Left lung (tissue), 10 donors: Measurements from ENCODE around the gene PCDHGB1. TPM values are rescaled to one million over a fixed set of nuclear protein-coding genes. Genes with fewer than 3 reads are reported as not detected.
"Not testable (repeated sequence)": the region's sequence is repeated elsewhere in the genome, so short reads cannot be mapped to it uniquely, and the experiment has no call there.

Experiments
- ATAC-seq: fragments of 200-7000 bp; cut with Tn5 transposase; one replicate; pipeline ENCODE4 v1.9.1; 2020; ENCODE audit warnings: moderate library complexity
- DNase-seq, 4 donors: peaks; one replicate each; pipeline ENCODE4 v3.0.0-alpha.2; 2013 to 2020
- H3K27ac ChIP-seq, 2 donors: fragments of 200-600 bp; sonication (generic) in 1 of 2; one replicate each; pipeline versions ENCODE4 v1.5.0 to v1.8.0; 2020 to 2021
- H3K27me3 ChIP-seq, 2 donors: fragments of 200-600 bp; sonication (generic) in 1 of 2; one replicate each; pipeline versions ENCODE4 v1.5.0 to v1.8.0; 2020 to 2021
- H3K36me3 ChIP-seq, 2 donors: fragments of 200-600 bp; sonication (generic) in 1 of 2; one replicate each; pipeline versions ENCODE4 v1.5.0 to v1.8.0; 2020 to 2021
- H3K4me1 ChIP-seq, 2 donors: fragments of 200-600 bp; one replicate each; pipeline ENCODE4 v1.8.0; 2021
- H3K4me3 ChIP-seq, 2 donors: fragments of 200-600 bp; sonication (generic) in 1 of 2; one replicate each; pipeline versions ENCODE4 v1.5.0 to v1.8.0; 2020 to 2021; ENCODE audit warnings: mild to moderate bottlenecking in 1 of 2
- H3K9me3 ChIP-seq, 2 donors: fragments of 200-600 bp; sonication (generic) in 1 of 2; one replicate each; pipeline versions ENCODE4 v1.5.0 to v1.8.0; 2020 to 2021
- CTCF ChIP-seq, 2 donors: fragments of 200-600 bp; sonication (generic) in 1 of 2; IDR thresholded peaks; one replicate each; pipeline versions ENCODE4 v1.5.0 to v1.8.0; 2021; ENCODE audit warnings: antibody characterized with exemption in 2 of 2
- intact Hi-C, 2 donors: fragments of 100-400 bp; cut with DNase I; formaldehyde crosslinking; loops; one replicate each; pipeline versions ENCODE4 v1.11.2 to v1.14.2; 2022
- polyA plus RNA-seq, 6 donors: library from polyadenylated mRNA; unstranded; fragments of 120-200 nt; gene quantifications; one replicate each; pipeline ENCODE4 v1.2.1, GENCODE V29; 2013; ENCODE audit not compliant: insufficient read length in 6 of 6
- total RNA-seq, 2 donors: library from RNA; stranded (reverse); fragmentation: NEBNext Ultra II Directional; extraction: Animal tissue kit (Norgen Biotek cat#: 25700); gene quantifications; one replicate each; pipeline ENCODE4 v1.2.1, GENCODE V29; 2021
- donor health status: DM: no; HTN: yes; CAD: no.
- donor health status: DM: no; HTN: no; CAD: no.

Gene PCDHGB1
- total and polyA plus RNA-seq, 8 donors = 1.4 to 2.3 (median 1.7) TPM

DNA sequence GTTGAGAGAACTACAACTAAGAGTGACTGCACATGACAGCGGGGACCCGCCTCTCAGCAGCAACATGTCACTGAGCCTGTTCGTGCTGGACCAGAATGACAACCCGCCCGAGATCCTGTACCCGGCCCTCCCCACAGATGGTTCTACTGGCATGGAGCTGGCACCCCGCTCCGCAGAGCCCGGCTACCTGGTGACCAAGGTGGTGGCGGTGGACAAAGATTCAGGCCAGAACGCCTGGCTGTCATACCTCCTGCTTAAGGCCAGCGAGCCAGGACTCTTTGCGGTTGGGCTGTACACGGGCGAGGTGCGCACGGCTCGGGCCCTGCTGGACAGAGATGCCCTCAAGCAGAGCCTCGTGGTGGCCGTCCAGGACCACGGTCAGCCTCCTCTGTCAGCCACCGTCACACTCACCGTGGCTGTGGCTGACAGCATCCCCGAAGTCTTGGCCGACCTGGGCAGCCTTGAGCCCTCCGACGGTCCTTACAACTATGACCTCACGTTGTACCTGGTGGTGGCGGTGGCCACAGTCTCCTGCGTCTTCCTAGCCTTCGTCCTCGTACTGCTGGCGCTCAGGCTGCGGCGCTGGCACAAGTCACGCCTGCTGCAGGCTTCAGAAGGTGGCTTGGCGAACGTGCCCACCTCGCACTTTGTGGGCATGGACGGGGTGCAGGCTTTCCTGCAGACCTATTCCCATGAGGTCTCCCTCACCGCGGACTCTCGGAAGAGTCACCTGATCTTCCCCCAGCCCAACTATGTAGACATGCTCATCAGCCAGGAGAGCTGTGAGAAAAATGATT lies 34.8 kb downstream of the PCDHGB1 start:
- no peak overlapping the region for H3K27ac ChIP-seq
- peaks cover 14 to 90% of the 10 kb centered on the region in 2 donors for H3K27me3 ChIP-seq
- no peak for TF ChIP-seq CTCF (IDR thresholded peaks at IDR 0.05)
- no peak for ATAC-seq
- DNase-seq = no peak
- H3K9me3 ChIP-seq = peaks cover 0 to 91% of the 10 kb centered on the region in 2 donors
- H3K4me1 ChIP-seq = no peaks in the 10 kb centered on the region
- H3K36me3 ChIP-seq = no peaks in the 10 kb centered on the region
- intact Hi-C loops = no loop called here
- H3K4me3 ChIP-seq = no peak overlapping the region

GRCh38 chr5:141387557-141388311 lies 37.8 kb downstream of the PCDHGB1 start, which contains the start of gene PCDHGB4:
Gene PCDHGB4 (plus strand): TSS chr5:141387698. CDS start chr5:141387885, 187 bp downstream.
- H3K4me3 ChIP-seq, H3K27ac ChIP-seq, H3K4me1 ChIP-seq, H3K36me3 ChIP-seq, intact Hi-C loops, DNase-seq: not testable (repeated sequence)
- Histone ChIP-seq H3K9me3 (peaks cover 0 to 92% of the 10 kb centered on the region in 2 donors), H3K27me3 (peaks cover 9 to 90% of the 10 kb centered on the region in 2 donors)
- peak; percentile 88 for ATAC-seq
- TF ChIP-seq CTCF (IDR thresholded peaks at IDR 0.05) = peak in 1 of 2 donors; percentile 10

DNA sequence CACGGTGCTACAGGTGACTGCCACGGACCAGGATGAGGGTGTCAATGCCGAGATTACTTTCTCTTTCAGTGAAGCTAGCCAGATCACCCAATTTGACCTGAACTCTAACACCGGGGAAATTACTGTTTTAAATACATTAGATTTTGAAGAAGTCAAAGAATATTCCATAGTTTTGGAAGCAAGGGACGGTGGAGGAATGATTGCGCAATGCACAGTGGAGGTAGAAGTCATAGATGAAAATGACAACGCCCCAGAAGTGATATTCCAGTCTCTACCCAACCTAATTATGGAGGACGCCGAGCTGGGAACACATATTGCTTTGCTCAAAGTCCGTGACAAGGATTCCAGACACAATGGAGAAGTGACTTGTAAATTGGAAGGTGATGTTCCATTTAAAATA lies 38.8 kb downstream of the PCDHGB1 start:
- intact Hi-C loops = no loop called here
- no peak overlapping the region for H3K4me3 ChIP-seq
- no peaks in the 10 kb centered on the region for H3K4me1 ChIP-seq
- DNase-seq = no peak
- H3K27me3 ChIP-seq = peaks cover 5 to 90% of the 10 kb centered on the region in 2 donors
- ATAC-seq = no peak
- no peaks in the 10 kb centered on the region for H3K36me3 ChIP-seq
- no peak overlapping the region for H3K27ac ChIP-seq
- no peak for TF ChIP-seq CTCF (IDR thresholded peaks at IDR 0.05)
- peaks cover 0 to 92% of the 10 kb centered on the region in 2 donors for H3K9me3 ChIP-seq

DNA sequence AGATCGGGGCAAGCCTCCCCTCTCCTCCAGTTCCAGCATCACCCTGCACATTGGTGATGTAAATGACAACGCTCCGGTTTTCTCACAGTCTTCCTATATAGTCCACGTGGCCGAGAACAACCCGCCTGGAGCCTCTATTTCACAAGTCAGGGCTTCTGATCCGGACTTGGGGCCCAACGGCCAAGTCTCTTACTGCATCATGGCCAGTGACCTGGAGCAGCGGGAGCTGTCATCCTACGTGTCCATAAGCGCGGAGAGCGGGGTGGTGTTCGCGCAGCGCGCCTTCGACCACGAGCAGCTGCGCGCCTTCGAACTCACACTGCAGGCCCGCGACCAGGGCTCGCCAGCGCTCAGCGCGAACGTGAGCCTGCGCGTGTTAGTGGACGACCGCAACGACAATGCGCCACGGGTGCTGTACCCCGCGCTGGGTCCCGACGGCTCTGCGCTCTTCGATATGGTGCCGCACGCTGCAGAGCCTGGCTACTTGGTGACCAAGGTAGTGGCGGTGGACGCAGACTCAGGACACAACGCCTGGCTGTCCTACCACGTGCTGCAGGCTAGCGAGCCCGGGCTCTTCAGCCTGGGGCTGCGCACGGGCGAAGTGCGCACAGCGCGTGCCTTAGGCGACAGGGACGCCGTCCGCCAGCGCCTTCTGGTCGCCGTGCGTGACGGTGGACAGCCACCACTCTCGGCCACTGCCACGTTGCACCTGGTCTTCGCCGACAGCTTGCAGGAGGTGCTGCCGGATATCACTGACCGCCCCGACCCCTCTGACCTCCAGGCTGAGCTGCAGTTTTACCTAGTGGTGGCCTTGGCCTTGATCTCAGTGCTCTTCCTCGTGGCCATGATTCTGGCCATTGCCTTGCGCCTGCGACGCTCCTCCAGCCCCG lies 39.5 kb downstream of the PCDHGB1 start:
- intact Hi-C loops = loop anchor here in 1 of 2 donors (5.0 kb wide), 1 partner anchor 43 kb away; the partner anchor contains the start of gene PCDHGA12

More for the DNA sequence above, 39.5 kb downstream of the PCDHGB1 start:
- Histone ChIP-seq H3K36me3 (no peaks in the 10 kb centered on the region), H3K9me3 (peaks cover 0 to 91% of the 10 kb centered on the region in 2 donors), H3K27me3 (peaks cover 5 to 90% of the 10 kb centered on the region in 2 donors), H3K4me3 (no peak overlapping the region), H3K27ac (no peak overlapping the region), H3K4me1 (no peaks in the 10 kb centered on the region)
- ATAC-seq (no peak), DNase-seq (no peak)
- no peak for TF ChIP-seq CTCF (IDR thresholded peaks at IDR 0.05)
